ENCODE results near the gene ZBTB16. TPM values are rescaled to one million over a fixed set of nuclear protein-coding genes. Genes with fewer than 3 reads are reported as not detected.

The ZBTB16 gene
- total RNA-seq, 2 experiments from 2014 or later, result 19.1 to 20.6 TPM

GRCh38 chr11:114218508-114218907 lies 159.0 kb downstream of the ZBTB16 start:
- no peaks in the 10 kb centered on the region for H3K36me3 Mint-ChIP-seq (ENCODE audit: low read depth)
- intact Hi-C loops (cut with DNase I, micrococcal nuclease), result no loop called here
- POLR2A ChIA-PET, result no interaction called here

GRCh38 chr11:114219559-114220349 lies 160.2 kb downstream of the ZBTB16 start:
- H3K27ac ChIP-seq (ENCODE audit: low read depth in 1 of 2, low read length in 2 of 2), result no peak overlapping the region
- intact Hi-C loops (cut with DNase I, micrococcal nuclease), result no loop called here
- Mint-ChIP-seq H3K36me3 (ENCODE audit: low read depth) (no peaks in the 10 kb centered on the region), H3K9me3 (no peaks in the 10 kb centered on the region), H3K4me1 (ENCODE audit: low read depth) (peaks cover 22% of the 10 kb centered on the region), H3K27me3 (no peaks in the 10 kb centered on the region), H3K4me3 (no peak overlapping the region), H3K27ac (no peak overlapping the region)
- H3K36me3 ChIP-seq (ENCODE audit: insufficient read depth, low read length), result no peaks in the 10 kb centered on the region
- no peak for TF ChIP-seq CTCF (IDR thresholded peaks at IDR 0.05)
- H3K4me3 ChIP-seq (ENCODE audit: low read length), result no peak overlapping the region
- DNase-seq (no peak), ATAC-seq (ENCODE audit: poor library complexity) (no peak)
- peaks cover 33% of the 10 kb centered on the region for H3K4me1 ChIP-seq (ENCODE audit: insufficient read depth, low read length)
- ChIA-PET POLR2A (no interaction called here), CTCF (no interaction called here)
- no peaks in the 10 kb centered on the region for H3K9me3 ChIP-seq (ENCODE audit: control insufficient read depth in 1 of 2, insufficient read depth in 1 of 2, low read length in 2 of 2)
- H3K27me3 ChIP-seq (ENCODE audit: control insufficient read depth in 1 of 2, insufficient read depth in 2 of 2, low read length in 2 of 2), result no peaks in the 10 kb centered on the region

More at GRCh38 chr11:114218508-114218907, 159.0 kb downstream of the ZBTB16 start:
- no peaks in the 10 kb centered on the region for H3K9me3 Mint-ChIP-seq
- no peak overlapping the region for H3K4me3 Mint-ChIP-seq
- Histone ChIP-seq H3K27me3 (ENCODE audit: control insufficient read depth in 1 of 2, insufficient read depth in 2 of 2, low read length in 2 of 2) (no peaks in the 10 kb centered on the region), H3K9me3 (ENCODE audit: control insufficient read depth in 1 of 2, insufficient read depth in 1 of 2, low read length in 2 of 2) (no peaks in the 10 kb centered on the region), H3K27ac (ENCODE audit: low read depth in 1 of 2, low read length in 2 of 2) (no peak overlapping the region), H3K36me3 (ENCODE audit: insufficient read depth, low read length) (no peaks in the 10 kb centered on the region), H3K4me1 (ENCODE audit: insufficient read depth, low read length) (peaks cover 33% of the 10 kb centered on the region), H3K4me3 (ENCODE audit: low read length) (no peak overlapping the region)
- ATAC-seq (ENCODE audit: poor library complexity), result no peak
- no peak for DNase-seq
- H3K27me3 Mint-ChIP-seq, result no peaks in the 10 kb centered on the region
- peaks cover 22% of the 10 kb centered on the region for H3K4me1 Mint-ChIP-seq (ENCODE audit: low read depth)
- H3K27ac Mint-ChIP-seq, result no peak overlapping the region
- CTCF ChIA-PET, result no interaction called here
- no peak for TF ChIP-seq CTCF (IDR thresholded peaks at IDR 0.05)

GRCh38 chr11:114221037-114221436 lies 161.5 kb downstream of the ZBTB16 start:
- CTCF ChIA-PET, result no interaction called here

More at GRCh38 chr11:114221037-114221436, 161.5 kb downstream of the ZBTB16 start:
- H3K27ac Mint-ChIP-seq, result no peak overlapping the region
- H3K4me1 Mint-ChIP-seq (ENCODE audit: low read depth), result peaks cover 21% of the 10 kb centered on the region
- POLR2A ChIA-PET, result no interaction called here
- intact Hi-C loops (cut with DNase I, micrococcal nuclease), result no loop called here
- Histone ChIP-seq H3K4me3 (ENCODE audit: low read length) (no peak overlapping the region), H3K4me1 (ENCODE audit: insufficient read depth, low read length) (peaks cover 23% of the 10 kb centered on the region), H3K36me3 (ENCODE audit: insufficient read depth, low read length) (no peaks in the 10 kb centered on the region), H3K27me3 (ENCODE audit: control insufficient read depth in 1 of 2, insufficient read depth in 2 of 2, low read length in 2 of 2) (no peaks in the 10 kb centered on the region), H3K9me3 (ENCODE audit: control insufficient read depth in 1 of 2, insufficient read depth in 1 of 2, low read length in 2 of 2) (no peaks in the 10 kb centered on the region), H3K27ac (ENCODE audit: low read depth in 1 of 2, low read length in 2 of 2) (no peak overlapping the region)
- TF ChIP-seq CTCF (IDR thresholded peaks at IDR 0.05), result no peak
- H3K4me3 Mint-ChIP-seq, result no peak overlapping the region
- no peaks in the 10 kb centered on the region for H3K9me3 Mint-ChIP-seq
- no peaks in the 10 kb centered on the region for H3K36me3 Mint-ChIP-seq (ENCODE audit: low read depth)
- DNase-seq, result no peak
- no peaks in the 10 kb centered on the region for H3K27me3 Mint-ChIP-seq
- no peak for ATAC-seq (ENCODE audit: poor library complexity)
